GM18873 (cell line): ENCODE data around the gene KRTAP5-3.

Experiments used
- ATAC-seq: cut with Tn5 transposase; IDR thresholded peaks from one replicate; pipeline ENCODE4 v1.9.1; 2021; ENCODE audit warnings: mild to moderate bottlenecking, moderate library complexity, moderate number of reproducible peaks; ENCODE audit not compliant: unreplicated experiment, low FRiP score

Gene KRTAP5-3

GRCh38 chr11:1644601-1645356 is 36.5 kb upstream of the KRTAP5-3 start:
- ATAC-seq: no peak

- no peak for ATAC-seq
Observed at GRCh38 chr11:1643146-1643690, 35.0 kb upstream of the KRTAP5-3 start.

- no peak for ATAC-seq
Observed at GRCh38 chr11:1642288-1643145, 34.3 kb upstream of the KRTAP5-3 start.

- no peak for ATAC-seq
Observed at GRCh38 chr11:1641096-1641495, 32.8 kb upstream of the KRTAP5-3 start.

- ATAC-seq: no peak
Observed at GRCh38 chr11:1640076-1640946, 32.0 kb upstream of the KRTAP5-3 start.

GRCh38 chr11:1639666-1640065 is 31.4 kb upstream of the KRTAP5-3 start:
- ATAC-seq: no peak

GRCh38 chr11:1639102-1639620 is 30.9 kb upstream of the KRTAP5-3 start:
- no peak for ATAC-seq

- no peak for ATAC-seq
Observed at GRCh38 chr11:1638344-1638743, 30.1 kb upstream of the KRTAP5-3 start.

- ATAC-seq: no peak
Observed at GRCh38 chr11:1637628-1638027, 29.4 kb upstream of the KRTAP5-3 start.

- ATAC-seq: no peak
Observed at GRCh38 chr11:1636291-1636950, 28.2 kb upstream of the KRTAP5-3 start.

- no peak for ATAC-seq
Observed at GRCh38 chr11:1633864-1634263, 25.6 kb upstream of the KRTAP5-3 start.

GRCh38 chr11:1632053-1632714 is 23.9 kb upstream of the KRTAP5-3 start:
- ATAC-seq: no peak

GRCh38 chr11:1631066-1631568 is 22.9 kb upstream of the KRTAP5-3 start:
- ATAC-seq: no peak

- ATAC-seq: no peak
Observed at GRCh38 chr11:1630271-1630670, 22.0 kb upstream of the KRTAP5-3 start.

- ATAC-seq: no peak
Observed at GRCh38 chr11:1629326-1630185, 21.3 kb upstream of the KRTAP5-3 start, which contains the start of gene KRTAP5-5. KRTAP5-5 (plus strand) TSS chr11:1629775; CDS start chr11:1629841, 66 bp downstream.

- no peak for ATAC-seq
Observed at GRCh38 chr11:1628506-1629325, 20.5 kb upstream of the KRTAP5-3 start.

GRCh38 chr11:1625541-1625940 is 17.3 kb upstream of the KRTAP5-3 start:
- no peak for ATAC-seq
